Hippocampal formation (tissue), 2 donors: ENCODE measurements around the gene ENOX2.
"Not testable (repeated sequence)": the region's sequence is repeated elsewhere in the genome, so short reads cannot be mapped to it uniquely, and the experiment has no call there.

Experiments
- DNase-seq, 2 donors: peaks; one replicate each; lab custom pipeline; 2025; lab: John Stamatoyannopoulos, UW

ENOX2 gene

DNA sequence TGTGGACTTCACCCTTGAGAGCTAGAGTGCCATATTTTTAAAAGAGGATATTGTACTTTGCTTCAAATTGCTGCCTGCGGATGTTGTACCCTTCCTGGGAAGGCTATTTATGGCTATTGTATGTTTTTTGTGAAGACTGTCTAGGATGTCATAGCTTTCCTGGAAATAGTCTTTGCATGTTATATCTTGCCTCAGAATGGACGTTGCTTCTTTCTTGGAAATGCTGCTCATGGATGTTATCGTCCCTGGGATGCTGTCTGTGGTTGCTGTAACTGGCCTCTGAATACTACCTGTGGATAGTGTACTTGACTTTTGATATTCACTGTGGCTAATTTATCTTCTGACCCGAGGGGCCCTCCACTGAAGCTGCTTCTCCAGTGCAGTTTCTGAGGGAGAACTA is 146.8 kb downstream of the ENOX2 start:
- no peak for DNase-seq

DNA sequence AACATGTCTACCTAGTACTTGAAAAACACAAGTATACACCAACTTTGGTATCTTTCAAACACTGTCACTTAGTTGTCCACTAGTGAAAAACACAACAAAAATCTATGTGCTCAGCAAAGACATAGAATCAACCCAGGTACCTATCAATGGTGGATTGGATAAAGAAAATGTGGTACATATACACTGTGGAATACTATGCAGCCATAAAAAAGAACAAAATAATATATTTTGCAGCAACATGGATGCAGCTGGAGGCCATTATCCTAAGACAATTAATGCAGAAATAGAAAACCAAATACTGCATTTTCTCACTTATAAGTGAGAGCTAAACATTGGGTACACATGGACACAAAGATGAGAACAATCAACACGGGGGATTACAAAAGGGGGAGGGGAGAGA is 148.7 kb downstream of the ENOX2 start:
- DNase-seq: no peak

DNA sequence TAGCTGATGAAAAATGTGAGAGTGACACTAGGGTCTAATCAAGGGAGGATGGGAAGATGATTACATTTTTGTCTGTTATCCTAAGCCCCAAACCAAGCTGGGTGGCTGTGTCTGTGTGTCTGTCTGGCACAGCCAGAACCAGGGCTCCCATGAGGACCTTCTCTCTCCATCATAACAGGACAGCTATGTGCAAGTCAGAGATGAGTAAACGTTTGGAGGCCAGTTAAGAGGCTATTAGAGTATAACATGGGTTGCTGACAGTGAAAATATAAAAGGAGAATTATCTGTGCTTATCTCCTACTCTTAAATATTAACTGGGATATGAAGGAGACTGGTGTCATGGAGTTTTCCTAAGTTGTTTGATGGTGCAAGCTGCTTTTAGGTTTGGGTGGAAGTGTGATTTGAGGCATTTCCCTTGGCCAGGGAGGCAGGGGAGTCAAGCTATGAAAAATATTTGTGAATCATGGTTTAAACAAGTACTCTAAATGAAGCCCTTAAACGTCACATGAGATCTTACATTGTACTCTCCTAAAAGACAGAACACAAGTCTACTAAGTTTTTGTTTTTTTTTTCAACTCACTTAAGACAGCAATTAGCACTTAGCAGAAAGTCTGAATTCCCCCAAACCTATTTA is 156.2 kb downstream of the ENOX2 start:
- DNase-seq: no peak

DNA sequence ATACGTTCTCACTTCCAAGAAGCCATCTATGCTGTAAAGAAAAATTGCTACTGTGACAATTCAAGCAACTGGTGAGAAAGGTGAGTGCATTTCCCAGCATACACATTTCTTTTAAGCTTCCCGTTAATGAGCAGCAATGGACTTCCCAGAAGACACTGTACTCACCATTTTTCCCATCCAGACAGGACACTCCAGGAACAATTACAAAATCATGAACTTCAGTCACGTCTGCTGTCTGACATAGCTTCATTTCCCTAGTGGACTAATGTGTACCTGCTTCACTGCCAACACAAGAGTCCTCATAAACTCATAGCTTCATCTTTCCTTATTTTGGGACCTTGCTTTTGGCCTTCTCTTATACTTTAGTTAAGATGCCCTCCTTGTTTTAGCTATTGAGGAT is 156.9 kb downstream of the ENOX2 start:
- DNase-seq: no peak

DNA sequence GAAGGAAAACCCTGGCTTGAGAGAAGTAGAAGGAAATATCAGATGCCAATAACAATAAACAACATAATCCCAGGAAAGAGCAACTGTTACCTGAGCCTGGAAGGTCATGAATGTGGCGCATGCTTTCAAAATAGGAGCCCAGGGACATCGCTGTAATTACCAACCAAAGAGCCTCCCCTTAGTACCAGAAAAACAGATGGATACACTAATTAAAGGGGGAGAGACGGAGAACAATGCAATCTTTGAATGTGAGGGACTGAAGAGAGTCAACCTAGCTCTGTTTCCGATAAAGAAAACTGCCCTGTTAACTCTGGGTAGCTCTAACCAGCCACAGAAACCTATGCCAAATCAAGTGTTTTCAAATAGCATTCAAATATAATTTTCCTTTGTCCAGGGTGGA is 161.4 kb downstream of the ENOX2 start:
- DNase-seq: no peak

DNA sequence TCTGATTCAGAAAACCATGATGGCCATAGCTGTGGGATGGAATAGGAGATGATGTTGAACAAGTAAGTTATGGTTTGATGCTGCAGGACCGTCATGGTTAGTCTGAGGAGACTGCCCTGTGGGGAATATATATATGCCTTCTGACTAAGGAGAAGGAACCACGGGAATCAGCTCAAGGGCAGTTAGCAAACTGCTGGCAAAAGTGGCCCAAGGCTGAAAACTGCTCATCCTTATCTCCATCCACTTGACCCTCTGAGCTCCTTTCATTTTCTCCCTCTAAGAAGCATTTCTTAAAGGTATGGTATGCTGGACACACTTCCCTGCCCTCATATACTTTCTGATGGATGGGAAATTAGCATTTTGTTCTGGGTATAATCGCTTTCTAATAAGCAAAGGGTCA is 161.9 kb downstream of the ENOX2 start:
- DNase-seq: no peak

DNA sequence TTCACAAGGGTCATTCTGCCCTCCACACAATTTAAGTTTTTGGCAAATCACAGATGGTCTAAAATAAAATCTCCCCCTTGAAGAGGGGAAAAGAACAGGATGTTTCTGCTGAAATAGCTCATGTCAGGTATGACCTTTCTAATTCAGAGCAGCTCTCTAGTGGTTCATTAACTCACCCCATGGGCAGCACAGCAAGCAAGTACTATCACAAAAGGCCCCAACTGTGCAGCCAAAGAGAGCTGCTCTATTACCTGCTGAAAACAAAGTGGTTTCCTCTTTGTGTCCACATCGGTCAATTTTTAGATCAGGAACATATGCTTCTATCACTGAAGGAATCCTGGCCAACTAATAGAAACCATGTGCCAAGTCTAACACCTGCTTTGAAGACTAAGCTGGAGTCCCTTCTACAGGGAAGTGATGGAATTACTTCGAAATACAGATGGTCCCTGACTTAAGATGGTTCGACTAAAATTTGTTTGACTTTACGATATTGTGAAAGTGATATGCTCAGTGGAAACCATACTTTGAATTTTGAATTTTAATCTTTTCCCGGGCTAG is 164.3 kb downstream of the ENOX2 start:
- DNase-seq: no peak

DNA sequence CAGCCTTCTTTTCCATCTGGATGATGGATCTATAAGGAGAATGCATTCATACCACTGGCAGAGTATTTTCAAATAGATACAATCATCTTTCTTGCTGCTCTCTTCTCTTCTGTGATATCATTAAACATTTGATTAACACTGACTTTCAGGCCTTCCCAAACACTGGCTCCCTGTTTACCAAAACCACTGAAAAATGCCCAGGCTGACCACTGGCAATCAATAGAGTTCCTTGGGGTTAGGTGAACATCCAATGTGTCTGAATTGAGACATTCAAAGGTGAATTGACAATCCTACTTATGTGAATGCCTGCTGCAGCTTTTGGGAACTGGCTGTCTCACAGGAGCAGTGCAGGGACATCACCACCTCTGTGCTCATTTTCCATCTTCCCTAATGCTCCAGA is 168.3 kb downstream of the ENOX2 start:
- no peak for DNase-seq

DNA sequence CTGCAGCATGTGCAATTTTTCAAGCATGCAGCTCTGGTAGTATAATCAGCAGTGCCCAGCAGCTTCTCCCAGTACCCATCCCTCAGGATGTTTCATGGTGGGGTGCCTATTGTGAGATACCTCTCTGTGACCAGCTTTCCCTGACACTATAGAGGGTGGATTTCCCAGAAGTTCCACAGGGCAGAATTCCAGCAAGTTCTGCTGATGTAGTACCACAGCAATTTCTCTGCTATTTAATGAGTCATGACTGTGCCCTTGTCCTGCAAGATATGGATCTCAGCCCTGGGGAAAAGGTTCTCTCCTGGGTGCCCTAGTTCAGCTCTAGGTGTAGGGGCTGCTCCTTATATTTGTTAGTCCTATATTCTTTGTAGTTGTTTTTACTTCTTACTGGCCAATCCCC is 174.8 kb downstream of the ENOX2 start:
- DNase-seq: no peak

DNA sequence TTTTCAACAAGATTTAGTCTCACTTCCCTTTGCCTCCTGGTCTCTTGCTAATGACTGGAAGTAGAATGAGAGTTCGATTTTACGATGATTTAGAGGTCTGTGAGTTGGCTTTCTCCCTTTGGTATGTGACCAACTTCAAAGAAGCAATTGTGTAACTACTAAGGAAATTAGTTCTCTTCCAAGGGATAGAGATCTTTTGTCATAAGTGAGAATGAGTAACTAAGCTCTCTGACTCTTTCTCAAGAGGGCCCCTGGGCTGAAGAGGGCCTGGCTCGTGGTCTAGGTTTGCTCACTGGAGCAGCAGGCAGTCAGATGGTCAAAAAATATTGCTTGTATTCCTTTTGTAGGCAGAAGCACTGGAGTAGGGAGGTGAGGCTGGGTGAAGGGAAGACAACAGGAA is 176.3 kb downstream of the ENOX2 start:
- DNase-seq: no peak

DNA sequence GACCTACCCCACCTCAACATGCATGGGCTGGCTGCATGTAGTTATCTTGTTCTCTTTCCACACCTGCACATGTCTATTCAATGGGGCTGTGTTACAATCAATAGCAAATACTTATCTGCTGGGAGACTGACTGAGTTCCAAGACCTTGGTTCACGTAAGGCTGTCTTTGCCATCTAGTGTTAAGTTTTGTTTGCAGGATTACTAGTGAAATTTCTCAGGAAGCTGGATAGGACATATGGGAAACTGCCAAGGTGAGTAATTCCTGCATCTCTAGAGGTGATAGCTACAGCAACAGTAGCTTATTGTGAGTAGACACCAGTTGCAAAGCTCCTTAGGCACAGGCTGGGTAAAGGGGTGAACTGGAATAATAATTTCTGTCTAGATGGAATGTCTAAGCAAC is 177.5 kb downstream of the ENOX2 start:
- no peak for DNase-seq

DNA sequence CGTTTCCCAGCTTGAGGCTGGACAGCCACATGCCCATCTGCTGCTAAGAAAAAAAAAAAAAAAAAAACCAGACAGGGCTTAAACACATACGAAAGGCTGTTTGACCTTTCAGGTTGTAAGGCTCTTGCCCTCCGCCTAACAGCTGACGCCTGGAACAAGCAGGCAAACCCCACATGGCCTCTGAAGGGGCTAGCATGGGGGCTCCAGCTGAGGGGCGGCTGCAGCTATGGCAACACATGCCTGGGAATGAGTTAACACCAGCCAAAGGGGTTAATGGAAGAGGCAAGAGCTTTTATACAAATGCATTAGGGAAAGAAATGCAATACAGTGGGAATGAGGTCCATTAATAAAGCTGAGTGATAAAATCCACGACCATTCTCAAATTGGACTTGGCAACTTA is 183.6 kb downstream of the ENOX2 start:
- no peak for DNase-seq

DNA sequence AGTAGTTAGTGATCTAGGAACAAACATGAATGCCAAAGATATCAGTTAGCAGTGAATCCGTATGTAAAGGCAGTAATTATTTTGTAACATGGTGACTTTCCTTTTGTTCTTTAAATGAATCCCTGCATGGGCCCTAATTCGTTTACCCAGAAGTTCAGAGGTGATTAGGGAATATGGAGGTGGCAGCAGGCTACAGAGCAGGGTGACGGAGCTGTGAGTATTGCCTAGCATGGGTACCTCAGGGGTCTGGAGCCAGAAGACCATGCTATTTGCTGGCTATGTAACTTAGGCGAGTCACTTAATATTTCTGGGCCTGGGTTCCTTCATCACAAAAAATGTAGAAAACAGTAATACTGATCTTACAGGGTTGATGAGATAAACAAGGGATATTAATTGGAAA is 184.9 kb downstream of the ENOX2 start:
- no peak for DNase-seq

DNA sequence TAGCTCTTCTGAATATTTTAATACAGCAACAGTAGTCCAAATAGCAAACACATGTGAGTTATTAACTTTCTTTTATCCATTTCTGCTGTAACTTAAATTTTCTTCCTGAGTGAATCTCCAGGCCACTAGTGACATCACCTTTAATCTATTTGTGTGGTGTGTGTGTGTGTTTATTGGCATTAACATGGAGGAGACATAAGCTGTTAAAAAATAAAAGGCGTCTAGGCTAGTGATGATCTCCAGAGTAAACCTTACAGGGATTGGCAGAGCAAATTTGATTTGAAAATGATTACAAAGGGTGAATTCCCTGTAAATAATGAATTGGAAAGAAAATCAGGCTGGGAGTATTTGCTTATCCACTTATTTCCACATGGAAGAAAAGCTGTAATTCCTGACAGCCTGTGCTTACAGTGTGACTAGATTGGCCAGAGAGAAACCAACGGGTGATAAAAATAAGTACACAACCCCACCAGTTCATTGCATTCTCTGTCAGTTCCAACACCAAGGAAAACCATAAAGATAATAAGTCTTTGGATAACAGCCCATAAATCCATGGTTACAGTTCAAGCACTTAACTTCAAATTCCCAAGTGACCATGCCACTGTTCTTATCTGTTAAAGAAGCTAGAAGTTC is 186.1 kb downstream of the ENOX2 start:
- no peak for DNase-seq

DNA sequence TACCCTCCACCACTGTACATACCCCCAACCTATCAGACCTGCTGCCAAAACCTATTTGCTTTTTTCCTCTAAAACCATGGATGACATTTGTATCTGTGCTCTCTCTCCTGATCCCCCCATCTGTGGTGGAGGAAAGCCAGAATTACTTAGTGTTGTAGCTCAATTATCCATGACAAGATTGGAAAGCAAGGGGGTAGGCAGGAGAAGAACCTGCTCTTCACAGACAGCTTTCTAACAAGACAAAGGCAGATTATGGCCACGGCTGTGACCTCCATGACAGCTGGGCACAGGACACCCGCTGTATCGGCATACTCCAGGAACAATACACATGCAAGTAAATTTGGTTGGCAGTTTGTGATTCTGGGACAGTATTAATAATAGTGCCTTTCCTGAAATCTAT is 186.7 kb downstream of the ENOX2 start:
- no peak for DNase-seq

DNA sequence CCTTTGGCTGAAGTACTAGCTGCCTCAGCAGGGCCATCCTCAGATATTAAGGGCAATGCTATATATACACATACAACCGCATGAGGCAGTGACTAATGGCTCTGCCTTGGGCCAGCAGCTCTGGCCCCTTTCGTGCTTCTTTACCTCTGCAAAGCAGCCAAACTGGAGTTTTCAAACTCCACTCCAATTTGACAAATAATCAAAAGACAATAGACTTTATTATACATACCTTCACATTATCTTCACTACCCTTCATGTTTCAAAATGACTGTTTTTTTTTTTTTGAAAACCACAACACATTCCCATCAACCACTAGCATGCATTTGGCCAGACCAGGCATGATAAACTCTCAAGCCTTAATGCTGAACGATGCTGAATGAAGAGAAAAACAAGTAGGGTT is 187.7 kb downstream of the ENOX2 start:
- no peak for DNase-seq

DNA sequence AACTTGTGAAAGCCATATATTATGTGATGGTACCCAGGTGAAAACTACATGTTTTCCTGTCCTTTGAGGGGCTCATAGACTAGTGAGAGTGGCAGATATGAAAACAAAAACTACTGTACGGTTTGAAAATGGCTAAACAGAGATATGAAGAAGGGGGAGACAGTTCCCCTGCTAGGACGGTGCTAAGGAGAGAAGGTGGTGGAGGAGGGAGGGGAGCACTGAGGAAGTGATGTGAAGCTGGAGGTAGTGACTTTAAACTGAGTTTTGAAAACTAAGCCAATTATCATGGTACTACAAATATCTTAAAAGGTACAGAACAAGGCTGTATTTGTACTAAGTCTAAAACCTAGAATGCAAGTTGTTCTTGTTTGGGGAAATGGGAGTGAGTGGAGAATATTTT is 188.3 kb downstream of the ENOX2 start:
- DNase-seq: no peak

DNA sequence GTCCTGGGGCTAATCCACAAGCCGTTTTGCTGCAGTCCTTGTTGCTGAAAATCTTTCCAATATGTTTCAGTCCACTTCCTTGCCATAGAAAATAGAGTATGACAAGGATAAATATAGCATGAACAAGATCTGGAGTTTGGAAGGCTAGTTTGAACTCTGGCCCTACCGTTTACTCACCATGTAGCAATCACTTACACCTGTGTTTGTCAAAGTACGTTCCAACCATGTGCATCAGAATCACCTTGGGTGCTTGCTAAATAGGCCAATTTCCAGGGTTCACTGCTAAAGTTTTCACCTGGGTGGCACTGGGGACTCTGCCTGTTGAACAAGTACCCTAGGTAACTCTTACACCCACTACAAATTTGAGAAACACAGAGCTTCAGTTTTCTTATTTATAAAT is 188.9 kb downstream of the ENOX2 start:
- DNase-seq: no peak

DNA sequence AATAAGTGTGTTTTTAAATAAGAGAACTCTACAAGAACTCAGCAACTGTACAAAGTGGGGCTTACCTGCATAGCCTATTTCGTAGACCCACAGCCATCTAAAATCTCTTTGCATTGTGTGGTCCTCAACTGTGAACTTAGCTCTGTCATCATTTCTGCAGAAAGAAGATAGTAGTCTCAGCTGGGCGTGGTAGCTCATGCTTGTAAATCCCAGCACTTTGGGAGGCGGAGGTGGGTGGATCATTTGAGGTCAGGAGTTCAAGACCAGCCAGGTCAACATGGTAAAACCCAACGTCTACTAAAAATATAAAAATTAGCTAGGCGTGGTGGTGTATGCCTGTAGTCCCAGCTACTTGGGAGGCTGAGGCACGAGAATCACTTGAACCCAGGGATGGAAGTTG is 193.8 kb downstream of the ENOX2 start:
- not testable (repeated sequence) for DNase-seq

DNA sequence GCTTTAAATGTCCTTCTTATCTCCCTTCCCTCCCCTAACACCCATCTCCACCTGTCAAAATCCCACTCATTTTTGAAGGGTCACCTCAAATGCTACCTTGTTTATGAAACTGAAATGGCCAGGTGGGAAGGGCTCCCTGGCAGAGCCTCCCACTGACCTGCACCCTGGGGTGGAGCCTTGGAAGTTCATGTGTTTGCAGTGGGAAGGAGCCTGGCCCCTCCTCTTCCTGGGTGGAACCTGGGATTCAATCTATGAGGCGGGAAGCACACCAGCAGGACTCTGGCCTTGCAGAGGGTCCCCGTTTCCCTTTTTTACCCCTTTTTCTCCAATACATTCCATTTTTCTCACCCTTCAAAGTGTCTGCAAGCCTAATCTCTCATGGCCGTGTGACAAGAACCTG is 197.4 kb downstream of the ENOX2 start:
- no peak for DNase-seq

DNA sequence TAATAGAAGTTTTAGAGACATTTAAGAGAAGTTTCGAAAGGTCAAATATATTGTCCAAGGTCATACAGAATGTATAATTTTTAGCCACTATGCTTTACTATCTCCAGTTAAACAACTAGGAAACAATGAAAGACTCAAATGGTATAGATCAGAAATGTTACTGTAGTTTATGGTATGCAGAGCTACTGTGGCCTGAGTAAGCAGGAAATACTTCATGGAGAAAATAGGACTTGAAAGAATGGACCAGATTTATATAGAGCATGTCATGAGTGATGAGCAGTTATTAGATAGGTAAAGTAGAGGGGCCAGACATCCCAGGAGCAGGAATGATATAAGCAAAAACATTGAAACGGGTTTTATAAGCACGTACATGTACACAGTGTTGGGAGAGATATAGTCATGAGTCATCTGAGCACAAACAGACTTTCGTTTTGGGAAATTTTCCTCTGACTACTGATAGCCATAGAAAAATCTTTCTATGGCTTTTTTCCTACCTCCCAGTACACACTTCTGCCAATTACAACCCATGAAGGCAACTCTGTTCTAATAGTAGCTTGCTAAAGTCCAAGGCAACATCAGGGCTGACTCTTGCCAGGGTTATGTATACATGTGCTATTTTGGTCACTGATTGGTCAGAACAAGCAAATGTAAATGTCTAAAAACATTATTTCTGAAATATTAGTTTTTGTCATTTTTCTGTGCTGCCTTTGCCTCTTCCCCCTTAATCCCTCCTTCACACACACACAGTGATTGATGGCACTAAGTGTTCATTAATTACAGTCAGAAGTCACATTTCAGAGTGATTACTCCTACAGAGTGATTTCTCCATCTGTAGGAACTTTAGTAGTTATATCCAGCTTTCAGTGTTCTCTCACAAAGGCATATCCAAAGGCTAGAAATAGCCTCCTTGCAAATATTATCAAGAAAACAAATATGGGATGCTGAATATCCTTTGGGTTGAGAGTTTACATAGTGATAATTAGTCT is 198.7 kb downstream of the ENOX2 start:
- DNase-seq: no peak

DNA sequence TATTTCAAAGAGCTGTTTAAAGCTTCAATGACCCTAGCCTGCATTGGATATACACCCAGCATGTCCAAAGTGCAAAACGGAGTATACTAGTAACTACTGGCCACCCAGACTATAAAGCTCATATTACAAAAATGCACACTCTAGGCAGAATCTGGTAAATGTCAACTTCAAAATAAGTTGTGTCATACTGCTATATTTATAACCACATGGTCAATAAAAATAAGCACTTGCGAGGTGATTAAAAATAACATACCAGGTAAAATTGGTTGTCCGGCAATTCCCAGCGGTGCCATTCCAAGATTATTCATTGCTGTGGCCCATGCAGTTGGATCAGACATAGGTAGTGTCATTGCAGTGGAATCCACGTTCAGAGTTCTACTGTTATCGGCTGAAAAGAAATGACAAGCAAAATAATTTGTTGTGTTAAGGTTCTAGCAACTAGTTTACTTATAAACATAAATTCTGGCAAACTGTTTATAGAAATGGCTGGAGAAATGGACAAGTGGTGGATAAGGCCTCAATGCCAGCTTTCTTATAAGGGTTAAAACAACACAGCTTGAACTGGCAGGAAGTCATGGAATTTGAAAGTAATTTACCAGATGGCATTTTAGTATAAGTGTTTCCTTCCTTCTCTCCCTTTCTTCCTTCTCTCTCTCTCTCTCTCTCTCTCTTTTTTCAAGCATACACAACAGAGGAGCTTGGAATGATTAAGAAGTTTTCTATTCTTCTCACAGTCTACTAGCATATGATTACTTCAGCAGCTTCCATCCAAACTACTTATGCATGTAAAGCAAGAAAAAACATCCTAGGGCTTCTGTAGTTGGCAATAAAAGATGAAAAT is 199.9 kb downstream of the ENOX2 start:
- DNase-seq: no peak
